DMS114 treated with DMSO at 0.1 percent for 48 hours (cell line): ENCODE results near the gene NRG3.

ENCODE experiments used
- DNase-seq: peaks from one replicate; lab custom pipeline; 2025; ENCODE audit not compliant: unreplicated experiment; lab: John Stamatoyannopoulos, UW

NRG3 gene

GRCh38 chr10:82084496-82084895 lies 209.5 kb downstream of the NRG3 start:
- DNase-seq = no peak

GRCh38 chr10:82084904-82085303 lies 209.9 kb downstream of the NRG3 start:
- DNase-seq = no peak

- DNase-seq = no peak
These were observed 214.3 kb downstream of the NRG3 start for GRCh38 chr10:82089327-82089726.

- no peak for DNase-seq
These were observed 216.4 kb downstream of the NRG3 start for GRCh38 chr10:82091413-82091812.

GRCh38 chr10:82092111-82092510 lies 217.1 kb downstream of the NRG3 start:
- DNase-seq = no peak

- DNase-seq = no peak
These were observed 249.7 kb downstream of the NRG3 start for GRCh38 chr10:82124713-82125112.

GRCh38 chr10:82128527-82128926 lies 253.5 kb downstream of the NRG3 start:
- DNase-seq = no peak

GRCh38 chr10:82136103-82136502 lies 261.1 kb downstream of the NRG3 start:
- no peak for DNase-seq

- no peak for DNase-seq
These were observed 269.2 kb downstream of the NRG3 start for GRCh38 chr10:82144153-82144552.

- no peak for DNase-seq
These were observed 273.8 kb downstream of the NRG3 start for GRCh38 chr10:82148764-82149163.

GRCh38 chr10:82149674-82150073 lies 274.7 kb downstream of the NRG3 start:
- no peak for DNase-seq

- no peak for DNase-seq
These were observed 275.3 kb downstream of the NRG3 start for GRCh38 chr10:82150123-82150900.

- DNase-seq = no peak
These were observed 285.3 kb downstream of the NRG3 start for GRCh38 chr10:82160307-82160706.

GRCh38 chr10:82161264-82161663 lies 286.3 kb downstream of the NRG3 start:
- no peak for DNase-seq

- DNase-seq = no peak
These were observed 287.7 kb downstream of the NRG3 start for GRCh38 chr10:82162549-82163195.

GRCh38 chr10:82171899-82172298 lies 296.9 kb downstream of the NRG3 start:
- DNase-seq = no peak

- no peak for DNase-seq
These were observed 301.6 kb downstream of the NRG3 start for GRCh38 chr10:82176587-82176986.

GRCh38 chr10:82190432-82191260 lies 315.7 kb downstream of the NRG3 start:
- no peak for DNase-seq

GRCh38 chr10:82191653-82192052 lies 316.7 kb downstream of the NRG3 start:
- no peak for DNase-seq

GRCh38 chr10:82192665-82193064 lies 317.7 kb downstream of the NRG3 start:
- DNase-seq = no peak

- no peak for DNase-seq
These were observed 319.4 kb downstream of the NRG3 start for GRCh38 chr10:82194419-82194818.

GRCh38 chr10:82206831-82207230 lies 331.8 kb downstream of the NRG3 start:
- DNase-seq = no peak
